H9 (cell line): Measurements from ENCODE around the gene CDHR2. TPM values are rescaled to one million over a fixed set of nuclear protein-coding genes. Genes with fewer than 3 reads are reported as not detected.

Source experiments
- DNase-seq: peaks from one replicate; pipeline ENCODE4 v3.0.0-alpha.2; 2017
- H2AFZ ChIP-seq: one replicate; pipeline ENCODE4 v1.6.1; 2013; ENCODE audit warnings: mild to moderate bottlenecking, low read length, control low read depth, moderate library complexity
- H2AK5ac ChIP-seq: 2 replicates; pipeline ENCODE4 v1.6.1; 2013; ENCODE audit warnings: low read length, control low read depth, mixed read lengths; ENCODE audit not compliant: insufficient read length
- H2BK120ac ChIP-seq: one replicate; pipeline ENCODE4 v1.6.1; 2013; ENCODE audit warnings: low read depth, mild to moderate bottlenecking, low read length, control low read depth, inconsistent platforms; ENCODE audit not compliant: poor library complexity, severe bottlenecking
- H2BK12ac ChIP-seq: 2 replicates; pipeline ENCODE4 v1.6.1; 2013; ENCODE audit warnings: low read length, control low read depth, mixed read lengths, low read depth; ENCODE audit not compliant: insufficient read length
- H2BK15ac ChIP-seq: 2 replicates; pipeline ENCODE4 v1.6.1; 2013; ENCODE audit warnings: low read depth, low read length, control low read depth
- H2BK20ac ChIP-seq: one replicate; pipeline ENCODE4 v1.6.1; 2013; ENCODE audit warnings: low read depth, mild to moderate bottlenecking, low read length, control low read depth, inconsistent platforms; ENCODE audit not compliant: poor library complexity, severe bottlenecking
- H2BK5ac ChIP-seq: 2 replicates; pipeline ENCODE4 v1.6.1; 2013; ENCODE audit warnings: low read length, control low read depth, mixed read lengths; ENCODE audit not compliant: insufficient read length
- H3K14ac ChIP-seq: 2 replicates; pipeline ENCODE4 v1.6.1; 2013; ENCODE audit warnings: low read length, control low read depth; ENCODE audit not compliant: insufficient read depth
- H3K18ac ChIP-seq: 2 replicates; pipeline ENCODE4 v1.6.1; 2013; ENCODE audit warnings: low read depth, mild to moderate bottlenecking, mixed read lengths, low read length, control low read depth; ENCODE audit not compliant: insufficient read length
- H3K23ac ChIP-seq: 2 replicates; pipeline ENCODE4 v1.6.1; 2013; ENCODE audit warnings: low read length, control low read depth, mixed read lengths, low read depth; ENCODE audit not compliant: insufficient read length
- H3K23me2 ChIP-seq: 2 replicates; pipeline ENCODE4 v1.6.1; 2013; ENCODE audit warnings: low read depth, mild to moderate bottlenecking, mixed read lengths, low read length, control low read depth; ENCODE audit not compliant: insufficient read length, poor library complexity, severe bottlenecking
- H3K27ac ChIP-seq: 2 replicates; pipeline ENCODE4 v1.5.1; 2013; ENCODE audit warnings: low read length, control low read depth, mixed read lengths, low read depth; ENCODE audit not compliant: insufficient read length
- H3K27me3 ChIP-seq: 2 replicates; pipeline ENCODE4 v1.6.1; 2013; ENCODE audit warnings: low read length, control low read depth, inconsistent platforms; ENCODE audit not compliant: insufficient read depth
- H3K4ac ChIP-seq: 2 replicates; pipeline ENCODE4 v1.6.1; 2013; ENCODE audit warnings: low read depth, mild to moderate bottlenecking, control low read depth, inconsistent platforms, low read length, moderate library complexity
- H3K4me1 ChIP-seq: 2 replicates; pipeline ENCODE4 v1.6.1; 2013; ENCODE audit warnings: low read length, control low read depth, inconsistent platforms; ENCODE audit not compliant: insufficient read depth
- H3K4me2 ChIP-seq: 2 replicates; pipeline ENCODE4 v1.6.1; 2013; ENCODE audit warnings: low read length, control low read depth, mixed read lengths; ENCODE audit not compliant: insufficient read length, insufficient read depth
- H3K56ac ChIP-seq: 2 replicates; pipeline ENCODE4 v1.6.1; 2013; ENCODE audit warnings: low read depth, mild to moderate bottlenecking, mixed read lengths, low read length, control low read depth; ENCODE audit not compliant: insufficient read length
- H3K79me1 ChIP-seq: 2 replicates; pipeline ENCODE4 v1.6.1; 2013; ENCODE audit warnings: low read depth, mild to moderate bottlenecking, moderate library complexity, low read length, control low read depth, inconsistent platforms; ENCODE audit not compliant: insufficient read depth, poor library complexity, severe bottlenecking
- H3K79me2 ChIP-seq: 2 replicates; pipeline ENCODE4 v1.6.1; 2013; ENCODE audit warnings: low read length, control low read depth, inconsistent platforms; ENCODE audit not compliant: insufficient read depth
- H3K9ac ChIP-seq: 2 replicates; pipeline ENCODE4 v1.6.1; 2013; ENCODE audit warnings: low read length, control low read depth, mixed read lengths; ENCODE audit not compliant: insufficient read length; ENCODE audit errors: extremely low read depth
- H3K9me3 ChIP-seq: one replicate; pipeline ENCODE4 v1.6.1; 2013; ENCODE audit warnings: low read depth, low read length, inconsistent platforms; ENCODE audit not compliant: control insufficient read depth
- H3T11ph ChIP-seq: one replicate; pipeline ENCODE4 v1.6.1; 2013; ENCODE audit warnings: mild to moderate bottlenecking, low read length, control low read depth, inconsistent platforms
- H4K20me1 ChIP-seq: one replicate; pipeline ENCODE4 v1.6.1; 2013; ENCODE audit not compliant: control insufficient read depth, insufficient read length, insufficient read depth
- H4K5ac ChIP-seq: 2 replicates; pipeline ENCODE4 v1.6.1; 2013; ENCODE audit warnings: low read depth, mild to moderate bottlenecking, mixed read lengths, low read length, control low read depth; ENCODE audit not compliant: insufficient read length
- H4K8ac ChIP-seq: replicated peaks from 2 replicates; pipeline ENCODE4 v1.6.1; 2013; ENCODE audit warnings: low read length, control low read depth, mixed read lengths, low read depth; ENCODE audit not compliant: insufficient read length
- H4K91ac ChIP-seq: 2 replicates; pipeline ENCODE4 v1.6.1; 2013; ENCODE audit warnings: low read depth, mild to moderate bottlenecking, moderate library complexity, mixed read lengths, low read length, control low read depth; ENCODE audit not compliant: insufficient read length
- H3K27ac Mint-ChIP-seq, 3 experiments: 2 replicates in 2 of 3; 3 replicates in 1 of 3; pipeline ENCODE4 v1.8.0; 2020 to 2021; ENCODE audit warnings: mixed read lengths in 3 of 3, mild to moderate bottlenecking in 1 of 3, moderate library complexity in 1 of 3
- H3K27me3 Mint-ChIP-seq: 2 replicates; pipeline ENCODE4 v1.8.0; 2021; ENCODE audit warnings: low read depth, mild to moderate bottlenecking, moderate library complexity, mixed read lengths
- H3K36me3 Mint-ChIP-seq, 3 experiments: 2 replicates in 2 of 3; 3 replicates in 1 of 3; pipeline ENCODE4 v1.8.0; 2020 to 2021; ENCODE audit warnings: low read depth in 3 of 3, mixed read lengths in 3 of 3; ENCODE audit not compliant: insufficient read depth in 1 of 3
- H3K4me1 Mint-ChIP-seq, 2 experiments: 2 replicates each; pipeline ENCODE4 v1.8.0; 2020; ENCODE audit warnings: mixed read lengths in 2 of 2
- H3K4me3 Mint-ChIP-seq, 2 experiments: 2 replicates in 1 of 2; 3 replicates in 1 of 2; pipeline ENCODE4 v1.8.0; 2020 to 2021; ENCODE audit warnings: mild to moderate bottlenecking in 2 of 2, mixed read lengths in 2 of 2, moderate library complexity in 1 of 2
- H3K9me3 Mint-ChIP-seq, 2 experiments: 2 replicates in 1 of 2; 3 replicates in 1 of 2; pipeline ENCODE4 v1.8.0; 2020; ENCODE audit warnings: mild to moderate bottlenecking in 2 of 2, mixed read lengths in 2 of 2, moderate library complexity in 1 of 2
- WGBS: extraction: QIAGEN DNeasy Blood & Tissue Kit; methylation state at CpG from one replicate; pipeline ENCODE4 v1.1.7; 2013; ENCODE audit warnings: missing lambda C conversion rate, low lambda C conversion rate, mixed read lengths; ENCODE audit not compliant: insufficient read length; ENCODE audit errors: extremely low coverage; 5-methylcytosine and 5-hydroxymethylcytosine counted together
- total RNA-seq: library from RNA; stranded (reverse); gene quantifications from 2 replicates; pipeline ENCODE4 v1.2.1, GENCODE V29; 2021
- TF ChIP-seq, protein P1 (sequence below): fragments of 200-600 bp; sonication (generic); conservative IDR thresholded peaks from 3 replicates; pipeline ENCODE4 v1.8.0; 2021; ENCODE audit warnings: antibody characterized with exemption, mild to moderate bottlenecking

The CDHR2 gene
- total RNA-seq, 1 experiment from 2014 or later = 0.90 TPM

DNA sequence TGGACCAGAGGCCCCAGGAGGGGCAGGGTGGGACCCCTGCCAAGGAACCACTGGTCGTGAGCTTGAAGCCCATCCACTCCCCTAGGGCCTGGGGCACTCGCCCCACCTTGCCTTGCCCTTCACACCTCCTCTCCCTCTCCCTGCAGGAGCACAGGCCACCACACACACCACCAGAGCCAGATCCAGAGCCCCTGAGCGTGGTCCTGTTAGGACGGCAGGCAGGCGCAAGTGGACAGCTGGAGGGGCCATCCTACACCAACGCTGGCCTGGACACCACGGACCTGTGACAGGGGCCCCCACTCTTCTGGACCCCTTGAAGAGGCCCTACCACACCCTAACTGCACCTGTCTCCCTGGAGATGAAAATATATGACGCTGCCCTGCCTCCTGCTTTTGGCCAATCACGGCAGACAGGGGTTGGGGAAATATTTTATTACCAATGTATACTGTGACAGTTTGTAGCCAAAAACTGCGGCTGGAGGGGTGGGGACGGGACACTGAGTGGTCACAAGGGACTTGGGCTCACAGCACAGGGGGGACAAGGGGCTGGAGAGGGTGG, 46.3 kb downstream of the CDHR2 start:
- no peak overlapping the region for H2BK15ac ChIP-seq
- Mint-ChIP-seq H3K4me3 (no peak overlapping the region), H3K9me3 (peaks cover 0 to 3% of the 10 kb centered on the region in 2 experiments; a peak in 2 of 5 replicates), H3K36me3 (peaks cover 4 to 12% (median 6%) of the 10 kb centered on the region in 3 experiments; a peak in 6 of 7 replicates), H3K27ac (no peak overlapping the region), H3K4me1 (no peaks in the 10 kb centered on the region), H3K27me3 (peaks cover 24% of the 10 kb centered on the region)
- no peak overlapping the region for H3K18ac ChIP-seq
- no peak overlapping the region for H3K4ac ChIP-seq
- no CpG with 5 or more reads among the region's 11 CpGs for WGBS
- no peak overlapping the region for H3T11ph ChIP-seq
- no peak overlapping the region for H3K27ac ChIP-seq
- no peak for DNase-seq
- no peak overlapping the region for H2AFZ ChIP-seq
- no peaks in the 10 kb centered on the region for H3K79me2 ChIP-seq
- no peak overlapping the region for H2BK120ac ChIP-seq
- H3K9me3 ChIP-seq = no peaks in the 10 kb centered on the region
- H2BK5ac ChIP-seq = no peak overlapping the region
- no peak overlapping the region for H2BK12ac ChIP-seq
- H4K5ac ChIP-seq = no peak overlapping the region
- H3K27me3 ChIP-seq = no peaks in the 10 kb centered on the region
- peaks cover 2% of the 10 kb centered on the region for H4K20me1 ChIP-seq
- no peak overlapping the region for H3K4me2 ChIP-seq
- H3K4me1 ChIP-seq = no peaks in the 10 kb centered on the region
- no peak overlapping the region for H2AK5ac ChIP-seq
- no peak overlapping the region for H3K23ac ChIP-seq
- no peak overlapping the region for H3K9ac ChIP-seq
- H3K23me2 ChIP-seq = no peaks in the 10 kb centered on the region
- no peak overlapping the region for H3K14ac ChIP-seq
- H3K56ac ChIP-seq = no peak overlapping the region
- TF ChIP-seq, protein P1, sequence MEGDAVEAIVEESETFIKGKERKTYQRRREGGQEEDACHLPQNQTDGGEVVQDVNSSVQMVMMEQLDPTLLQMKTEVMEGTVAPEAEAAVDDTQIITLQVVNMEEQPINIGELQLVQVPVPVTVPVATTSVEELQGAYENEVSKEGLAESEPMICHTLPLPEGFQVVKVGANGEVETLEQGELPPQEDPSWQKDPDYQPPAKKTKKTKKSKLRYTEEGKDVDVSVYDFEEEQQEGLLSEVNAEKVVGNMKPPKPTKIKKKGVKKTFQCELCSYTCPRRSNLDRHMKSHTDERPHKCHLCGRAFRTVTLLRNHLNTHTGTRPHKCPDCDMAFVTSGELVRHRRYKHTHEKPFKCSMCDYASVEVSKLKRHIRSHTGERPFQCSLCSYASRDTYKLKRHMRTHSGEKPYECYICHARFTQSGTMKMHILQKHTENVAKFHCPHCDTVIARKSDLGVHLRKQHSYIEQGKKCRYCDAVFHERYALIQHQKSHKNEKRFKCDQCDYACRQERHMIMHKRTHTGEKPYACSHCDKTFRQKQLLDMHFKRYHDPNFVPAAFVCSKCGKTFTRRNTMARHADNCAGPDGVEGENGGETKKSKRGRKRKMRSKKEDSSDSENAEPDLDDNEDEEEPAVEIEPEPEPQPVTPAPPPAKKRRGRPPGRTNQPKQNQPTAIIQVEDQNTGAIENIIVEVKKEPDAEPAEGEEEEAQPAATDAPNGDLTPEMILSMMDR = no peak
- no peaks in the 10 kb centered on the region for H3K79me1 ChIP-seq
- no peak overlapping the region for H4K91ac ChIP-seq
- H4K8ac ChIP-seq = no peak overlapping the region
- H2BK20ac ChIP-seq = no peak overlapping the region
